Measurements from ENCODE around the gene CDK12. TPM values are rescaled to one million over a fixed set of nuclear protein-coding genes. Genes with fewer than 3 reads are reported as not detected.

The CDK12 gene
- total and polyA plus RNA-seq, 10 of the 15 experiments (the other 5 are each of a cell fraction or from before 2014, with no cell fraction given), result 3.2 to 55.1 (median 31.9) TPM

- in situ Hi-C loops (cut with MboI), result no loop called here
- no peak for DNase-seq (ENCODE audit: low read depth, low spot score)
- Histone ChIP-seq H4K20me1 (ENCODE audit: control insufficient read depth, insufficient read depth) (no peaks in the 10 kb centered on the region), H3K4me3 (no peak overlapping the region), H3K9me3 (replicated peaks; ENCODE audit: control insufficient read depth, insufficient read depth, low read length) (no peaks in the 10 kb centered on the region), H3K4me1 (ENCODE audit: control insufficient read depth, insufficient read depth, low read length) (no peaks in the 10 kb centered on the region), H3K27ac (ENCODE audit: control insufficient read depth, insufficient read depth) (no peak overlapping the region), H3K4me2 (ENCODE audit: control insufficient read depth, insufficient read depth) (no peak overlapping the region), H3K79me2 (ENCODE audit: control insufficient read depth, insufficient read depth, low read length) (no peaks in the 10 kb centered on the region), H3K9ac (ENCODE audit: control insufficient read depth, insufficient read depth, low read length) (no peak overlapping the region), H2AFZ (ENCODE audit: control insufficient read depth, low read depth, low read length) (no peak overlapping the region), H3K36me3 (ENCODE audit: control insufficient read depth in 2 of 2, insufficient read depth in 2 of 2, low read length in 1 of 2) (no peaks in the 10 kb centered on the region), H3K27me3 (replicated peaks in 1 of 2; ENCODE audit: control insufficient read depth in 2 of 2, insufficient read depth in 2 of 2, low read length in 1 of 2) (peaks cover 0 to 4% of the 10 kb centered on the region in 2 experiments; a peak in 2 of 4 replicates)
- no peak for ATAC-seq
- no TSS peak for BruUV-seq (replicated peaks)
- no peak for FAIRE-seq
- ChIA-PET POLR2A (interaction anchor here (0.5 kb wide), 1 partner anchor 472 kb away, joined by 6 read pairs; no protein-coding TSS in a partner anchor), SMC1A (ENCODE audit: uncharacterized antibody, unreplicated experiment) (no interaction called here), RAD21 (ENCODE audit: unreplicated experiment) (interaction anchor here (0.9 kb wide), 1 partner anchor 362 kb away, joined by 3 read pairs; no protein-coding TSS in a partner anchor), CTCF (interaction anchor here (0.7 kb wide), 1 partner anchor 45 kb away, joined by 3 read pairs; no protein-coding TSS in a partner anchor)
- no peak for TF ChIP-seq ETV6 (conservative IDR thresholded peaks at IDR 0.05 in 1 of 2, IDR thresholded peaks at IDR 0.05 in 1 of 2; ENCODE audit: borderline replicate concordance in 1 of 2, low read depth in 1 of 2)
- no peak for TF ChIP-seq ASH2L (IDR thresholded peaks at IDR 0.05; ENCODE audit: borderline replicate concordance, low read depth)
- TF ChIP-seq BMI1 (IDR thresholded peaks at IDR 0.05; ENCODE audit: borderline replicate concordance), result no peak
- no peak for TF ChIP-seq ZSCAN29 (IDR thresholded peaks at IDR 0.05)
- no peak for TF ChIP-seq TARDBP (IDR thresholded peaks at IDR 0.05; ENCODE audit: borderline replicate concordance)
- WGBS (ENCODE audit: insufficient coverage, insufficient replicate concordance, low lambda C conversion rate, missing lambda C conversion rate), result 33% methylated on average over 2 of the region's 2 CpGs
- intact Hi-C loops (cut with micrococcal nuclease; ENCODE audit: unreplicated experiment), result no loop called here
Measured at GRCh38 chr17:39578272-39578671, 117.0 kb downstream of the CDK12 start.

GRCh38 chr17:39579318-39580081, 118.2 kb downstream of the CDK12 start:
- POLR2A ChIA-PET, result no interaction called here
- no peak overlapping the region for H3K9ac ChIP-seq (ENCODE audit: control insufficient read depth, insufficient read depth, low read length)
- BruUV-seq (replicated peaks), result no TSS peak
- peaks cover 0 to 4% of the 10 kb centered on the region in 2 experiments; a peak in 2 of 4 replicates for H3K27me3 ChIP-seq (replicated peaks in 1 of 2; ENCODE audit: control insufficient read depth in 2 of 2, insufficient read depth in 2 of 2, low read length in 1 of 2)
- no peak overlapping the region for H3K4me3 ChIP-seq
- H3K9me3 ChIP-seq (replicated peaks; ENCODE audit: control insufficient read depth, insufficient read depth, low read length), result no peaks in the 10 kb centered on the region
- TF ChIP-seq ATF2 (IDR thresholded peaks at IDR 0.05; ENCODE audit: low read length), result no peak
- no peak overlapping the region for H3K27ac ChIP-seq (ENCODE audit: control insufficient read depth, insufficient read depth)
- 12% methylated on average over 8 of the region's 8 CpGs for WGBS (ENCODE audit: insufficient coverage, insufficient replicate concordance, low lambda C conversion rate, missing lambda C conversion rate)
- no peak for FAIRE-seq
- RAD21 ChIA-PET (ENCODE audit: unreplicated experiment), result no interaction called here
- no peak overlapping the region for H3K4me2 ChIP-seq (ENCODE audit: control insufficient read depth, insufficient read depth)
- SMC1A ChIA-PET (ENCODE audit: uncharacterized antibody, unreplicated experiment), result no interaction called here
- no peak for ATAC-seq
- intact Hi-C loops (cut with micrococcal nuclease; ENCODE audit: unreplicated experiment) (no loop called here), in situ Hi-C loops (cut with MboI) (no loop called here)
- H3K36me3 ChIP-seq (ENCODE audit: control insufficient read depth in 2 of 2, insufficient read depth in 2 of 2, low read length in 1 of 2), result no peaks in the 10 kb centered on the region
- H3K79me2 ChIP-seq (ENCODE audit: control insufficient read depth, insufficient read depth, low read length), result no peaks in the 10 kb centered on the region
- H2AFZ ChIP-seq (ENCODE audit: control insufficient read depth, low read depth, low read length), result no peak overlapping the region
- no peak for DNase-seq (ENCODE audit: low read depth, low spot score)
- H4K20me1 ChIP-seq (ENCODE audit: control insufficient read depth, insufficient read depth), result no peaks in the 10 kb centered on the region
- CTCF ChIA-PET, result interaction anchor here (0.9 to 1.4 kb wide), 3 partner anchors 42 to 597 kb away, joined by 3 read pairs; no protein-coding TSS in a partner anchor
- H3K4me1 ChIP-seq (ENCODE audit: control insufficient read depth, insufficient read depth, low read length), result no peaks in the 10 kb centered on the region

Measured in GM12878 (cell line).